Neural progenitor cell (in vitro differentiated cells): ENCODE results near the gene ZFHX3.

Experiments used
- CTCF ChIP-seq: fragments of 200-600 bp; sonication (generic); IDR thresholded peaks from 2 replicates; pipeline ENCODE4 v1.5.1; 2017; ENCODE audit warnings: antibody characterized with exemption, mild to moderate bottlenecking
- EZH2 ChIP-seq: fragments of 200-600 bp; sonication (generic); IDR thresholded peaks from 2 replicates; pipeline ENCODE4 v1.6.1; 2017; ENCODE audit warnings: antibody characterized with exemption, mild to moderate bottlenecking, moderate library complexity
- EZH2phosphoT487 ChIP-seq: fragments of 200-600 bp; sonication (generic); IDR thresholded peaks from 2 replicates; pipeline ENCODE4 v1.6.1; 2017; ENCODE audit warnings: antibody characterized with exemption

DNA sequence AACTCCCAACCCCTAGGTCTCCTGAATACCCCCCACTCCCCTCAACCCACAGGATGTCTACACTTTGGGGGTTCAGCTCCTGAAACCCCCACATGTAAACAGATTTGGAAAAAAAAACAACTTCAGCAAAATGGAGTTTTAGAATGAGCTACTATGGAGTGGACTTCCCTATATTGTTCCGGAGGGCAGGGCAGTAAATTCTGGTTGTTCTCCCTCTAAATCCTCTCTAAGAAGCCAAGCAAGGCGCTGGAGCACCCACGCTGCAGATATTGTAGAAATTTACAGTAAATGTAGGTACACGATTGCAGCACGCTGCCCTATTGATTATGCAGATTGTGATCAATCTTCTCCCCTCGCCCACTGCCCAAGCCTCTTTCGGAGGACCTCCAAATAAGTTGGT, 8.5 kb upstream of the ZFHX3 start:
- TF ChIP-seq CTCF: no peak
- TF ChIP-seq EZH2: no peak
- TF ChIP-seq EZH2phosphoT487: no peak
